ENCODE measurements around the gene HSPB7. TPM values are rescaled to one million over a fixed set of nuclear protein-coding genes. Genes with fewer than 3 reads are reported as not detected.
A peak's percentile ranks its signal among the peaks of the same experiment; 100 is the strongest.
"Not testable (repeated sequence)": the region's sequence is repeated elsewhere in the genome, so short reads cannot be mapped to it uniquely, and the experiment has no call there.

HSPB7 gene
- polyA plus RNA-seq, 1 donor, result 91.3 TPM

- DNase-seq, result no peak
These were observed 32.5 kb upstream of the HSPB7 start for GRCh38 chr1:16050328-16050727.

GRCh38 chr1:16048573-16049189 is 30.8 kb upstream of the HSPB7 start:
- no peak for DNase-seq

GRCh38 chr1:16047791-16048475 is 30.1 kb upstream of the HSPB7 start:
- no peak for DNase-seq

GRCh38 chr1:16046842-16047241 is 29.0 kb upstream of the HSPB7 start:
- no peak for DNase-seq

GRCh38 chr1:16043950-16044349 is 26.1 kb upstream of the HSPB7 start:
- no peak for DNase-seq

GRCh38 chr1:16043521-16043920 is 25.7 kb upstream of the HSPB7 start, which contains the start of gene CLCNKB:
TSS of gene CLCNKB (plus strand) at chr1:16043782. CDS start at chr1:16044493, 711 bp downstream.
- no peak for DNase-seq

GRCh38 chr1:16042654-16043053 is 24.8 kb upstream of the HSPB7 start:
- not testable (repeated sequence) for DNase-seq

- DNase-seq, result no peak
These were observed 24.3 kb upstream of the HSPB7 start for GRCh38 chr1:16042096-16042495.

- DNase-seq, result no peak
These were observed 23.4 kb upstream of the HSPB7 start for GRCh38 chr1:16041200-16041599.

GRCh38 chr1:16039871-16040270 is 22.0 kb upstream of the HSPB7 start:
- not testable (repeated sequence) for DNase-seq

GRCh38 chr1:16038620-16038912 is 20.7 kb upstream of the HSPB7 start:
- no peak for DNase-seq

GRCh38 chr1:16036461-16036860 is 18.6 kb upstream of the HSPB7 start:
- DNase-seq, result not testable (repeated sequence)

GRCh38 chr1:16033103-16033632 is 15.3 kb upstream of the HSPB7 start:
- not testable (repeated sequence) for DNase-seq

GRCh38 chr1:16032388-16033102 is 14.7 kb upstream of the HSPB7 start:
- DNase-seq, result peak; percentile 70

GRCh38 chr1:16031551-16031950 is 13.7 kb upstream of the HSPB7 start:
- no peak for DNase-seq

- DNase-seq, result no peak
These were observed 11.4 kb upstream of the HSPB7 start for GRCh38 chr1:16029288-16029687.

GRCh38 chr1:16029003-16029268 is 11.1 kb upstream of the HSPB7 start:
- not testable (repeated sequence) for DNase-seq

GRCh38 chr1:16028237-16029002 is 10.6 kb upstream of the HSPB7 start:
- DNase-seq, result no peak

- no peak for DNase-seq
These were observed 9.1 kb upstream of the HSPB7 start for GRCh38 chr1:16026723-16027484.

GRCh38 chr1:16026302-16026701 is 8.5 kb upstream of the HSPB7 start:
- not testable (repeated sequence) for DNase-seq

GRCh38 chr1:16023050-16023653 is 5.3 kb upstream of the HSPB7 start:
- DNase-seq, result no peak

- no peak for DNase-seq
These were observed 4.5 kb upstream of the HSPB7 start for GRCh38 chr1:16022393-16022792.
